ENCODE measurements around the gene MEX3D.

- TF ChIP-seq NFE2L2 (IDR thresholded peaks at IDR 0.05; ENCODE audit: low read depth, low read length), result no peak
- TF ChIP-seq RAD21 (IDR thresholded peaks at IDR 0.05; ENCODE audit: low read length), result no peak
- no peak for TF ChIP-seq CTCF (conservative IDR thresholded peaks at IDR 0.05; ENCODE audit: low read depth, low read length)
- no peak for TF ChIP-seq MXI1 (IDR thresholded peaks at IDR 0.05; ENCODE audit: borderline replicate concordance, low read depth, low read length)
- no peak for TF ChIP-seq RFX5 (IDR thresholded peaks at IDR 0.05; ENCODE audit: low read depth, low read length)
- TF ChIP-seq POLR2A (IDR thresholded peaks at IDR 0.05; ENCODE audit: low read depth, low read length), result no peak
These were observed 34.5 kb downstream of the MEX3D start for GRCh38 chr19:1533510-1534150.

Measured in IMR-90 (cell line).